AG04449 (cell line): ENCODE data around the gene GLDN.

Experiments
- CTCF ChIA-PET: fragments of 350-600 bp; formaldehyde crosslinking; extraction: SDS; loops from one replicate; lab custom pipeline; 2021; ENCODE audit warnings: antibody characterized with exemption; lab: Yijun Ruan, JAX
- POLR2A ChIA-PET: fragments of 400-600, 350-600 bp; formaldehyde crosslinking; extraction: SDS; loops from one replicate; lab custom pipeline; 2020; ENCODE audit warnings: antibody characterized with exemption, inconsistent platforms; lab: Yijun Ruan, JAX
- DNase-seq: peaks from one replicate; pipeline ENCODE4 v3.0.0-alpha.2; 2010; ENCODE audit warnings: low read depth, low spot score
- H3K4me3 ChIP-seq: 2 replicates; pipeline ENCODE4 v1.5.1; 2011; ENCODE audit warnings: low read depth, mild to moderate bottlenecking, control low read depth, low read length
- TF ChIP-seq, protein P1 (sequence below): IDR thresholded peaks from one replicate; pipeline ENCODE4 v1.5.1; 2011; ENCODE audit warnings: mild to moderate bottlenecking, moderate library complexity, low read length, control low read depth, inconsistent platforms; ENCODE audit not compliant: insufficient read depth; ENCODE audit errors: missing control alignments

GLDN gene

DNA sequence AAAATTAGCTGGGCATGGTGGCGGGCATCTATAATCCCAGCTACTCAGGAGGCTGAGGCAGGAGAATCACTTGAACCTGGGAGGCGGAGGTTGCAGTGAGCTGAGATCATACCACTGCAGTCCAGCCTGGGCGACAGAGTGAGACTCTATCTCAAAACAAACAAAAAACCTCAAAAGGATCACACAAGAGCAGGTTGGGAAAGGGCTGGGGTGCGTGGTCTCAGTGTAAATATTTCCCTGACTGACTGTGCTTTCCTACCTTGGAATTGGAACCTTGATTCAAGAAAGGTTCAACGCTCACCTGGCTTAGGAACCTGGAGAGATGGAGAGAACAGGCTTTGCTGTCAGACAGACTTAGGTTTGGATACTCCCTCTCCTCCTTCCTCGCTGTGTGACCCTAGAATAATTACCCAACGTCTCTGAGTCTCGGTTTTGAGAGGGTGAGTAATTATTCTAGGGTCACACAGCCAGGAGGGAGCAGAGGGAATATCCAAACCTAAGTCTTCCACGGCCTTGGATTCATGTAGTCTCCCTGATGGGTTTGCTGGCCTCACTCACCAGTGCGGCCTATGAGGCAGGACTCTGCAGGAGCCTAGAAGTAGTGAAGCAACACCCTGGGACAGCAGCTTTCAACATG, 27.7 kb upstream of the GLDN start:
- ChIA-PET CTCF (interaction anchor here (1.4 kb wide), 1 partner anchor 151 kb away, joined by 3 read pairs; no protein-coding TSS in a partner anchor), POLR2A (no interaction called here)
- TF ChIP-seq, protein P1, sequence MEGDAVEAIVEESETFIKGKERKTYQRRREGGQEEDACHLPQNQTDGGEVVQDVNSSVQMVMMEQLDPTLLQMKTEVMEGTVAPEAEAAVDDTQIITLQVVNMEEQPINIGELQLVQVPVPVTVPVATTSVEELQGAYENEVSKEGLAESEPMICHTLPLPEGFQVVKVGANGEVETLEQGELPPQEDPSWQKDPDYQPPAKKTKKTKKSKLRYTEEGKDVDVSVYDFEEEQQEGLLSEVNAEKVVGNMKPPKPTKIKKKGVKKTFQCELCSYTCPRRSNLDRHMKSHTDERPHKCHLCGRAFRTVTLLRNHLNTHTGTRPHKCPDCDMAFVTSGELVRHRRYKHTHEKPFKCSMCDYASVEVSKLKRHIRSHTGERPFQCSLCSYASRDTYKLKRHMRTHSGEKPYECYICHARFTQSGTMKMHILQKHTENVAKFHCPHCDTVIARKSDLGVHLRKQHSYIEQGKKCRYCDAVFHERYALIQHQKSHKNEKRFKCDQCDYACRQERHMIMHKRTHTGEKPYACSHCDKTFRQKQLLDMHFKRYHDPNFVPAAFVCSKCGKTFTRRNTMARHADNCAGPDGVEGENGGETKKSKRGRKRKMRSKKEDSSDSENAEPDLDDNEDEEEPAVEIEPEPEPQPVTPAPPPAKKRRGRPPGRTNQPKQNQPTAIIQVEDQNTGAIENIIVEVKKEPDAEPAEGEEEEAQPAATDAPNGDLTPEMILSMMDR = no peak
- H3K4me3 ChIP-seq = no peak overlapping the region
- no peak for DNase-seq

DNA sequence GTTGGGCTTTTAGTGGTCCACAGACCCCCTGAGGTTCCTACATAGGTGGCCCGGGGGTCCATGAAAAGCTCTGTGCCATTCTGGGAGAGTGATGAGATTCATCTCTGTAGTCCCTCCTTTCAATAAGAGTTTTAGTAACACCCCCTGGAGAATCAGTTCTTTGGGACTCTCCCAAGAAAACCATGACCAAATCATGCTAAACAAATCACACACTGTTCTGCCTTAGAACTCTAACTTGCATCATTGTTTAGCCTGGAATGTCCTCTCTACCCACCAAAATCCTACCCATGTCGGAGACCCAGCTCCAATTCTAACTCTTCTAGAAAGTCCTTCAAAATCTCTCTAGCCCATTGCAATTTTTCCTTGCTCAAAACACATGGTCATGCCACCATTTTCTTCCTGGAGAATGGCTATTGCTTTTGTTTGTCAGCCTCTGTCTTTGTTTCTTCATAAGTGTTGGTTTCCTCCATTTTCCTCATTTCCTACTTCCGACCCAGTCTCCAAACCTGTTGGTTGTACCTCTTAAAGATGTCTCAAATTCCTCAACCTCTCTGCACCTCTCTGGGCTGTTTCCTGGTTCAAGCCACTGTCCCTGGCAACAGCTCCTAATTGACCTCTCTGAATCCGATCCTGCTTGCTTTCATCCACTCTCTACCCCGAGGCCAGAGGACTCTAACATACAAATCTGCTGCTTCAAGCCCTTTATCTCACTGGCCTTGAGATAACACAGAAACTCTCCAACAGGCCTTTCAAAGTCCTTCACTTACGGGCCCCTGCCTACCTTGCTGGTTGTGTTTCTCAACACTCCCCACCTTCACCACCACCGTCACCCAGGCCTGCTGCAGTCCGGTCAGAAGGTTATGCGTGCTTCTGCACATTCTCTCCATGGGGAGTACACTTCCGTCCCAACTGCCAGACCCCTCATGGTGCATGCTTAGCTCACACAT, 26.8 kb upstream of the GLDN start:
- TF ChIP-seq, protein P1 = no peak
- ChIA-PET CTCF (interaction anchor here (1.4 kb wide), 1 partner anchor 151 kb away, joined by 3 read pairs; no protein-coding TSS in a partner anchor), POLR2A (no interaction called here)
- no peak for DNase-seq
- H3K4me3 ChIP-seq = no peak overlapping the region

DNA sequence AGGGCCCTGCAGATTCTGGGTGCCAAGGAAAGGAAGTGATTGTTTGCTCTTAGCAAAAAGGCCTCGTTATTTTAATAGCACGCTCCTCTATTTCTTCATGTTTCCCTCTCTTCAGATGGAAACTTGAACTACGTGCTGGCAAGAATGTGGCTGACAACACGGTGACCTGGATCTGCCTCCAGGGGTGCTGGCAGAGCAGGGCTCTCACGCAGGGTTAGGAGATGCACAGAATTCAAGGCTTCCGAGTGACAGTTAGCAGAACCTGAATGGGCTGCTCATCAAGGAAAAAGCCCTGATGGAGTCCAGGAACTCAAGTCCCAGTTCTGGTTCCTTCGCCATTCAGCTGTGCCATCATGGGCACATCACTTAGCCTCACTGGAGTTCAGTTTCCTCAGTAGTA, 25.7 kb upstream of the GLDN start:
- TF ChIP-seq, protein P1 = no peak
- ChIA-PET CTCF (no interaction called here), POLR2A (no interaction called here)
- no peak for DNase-seq
- no peak overlapping the region for H3K4me3 ChIP-seq

DNA sequence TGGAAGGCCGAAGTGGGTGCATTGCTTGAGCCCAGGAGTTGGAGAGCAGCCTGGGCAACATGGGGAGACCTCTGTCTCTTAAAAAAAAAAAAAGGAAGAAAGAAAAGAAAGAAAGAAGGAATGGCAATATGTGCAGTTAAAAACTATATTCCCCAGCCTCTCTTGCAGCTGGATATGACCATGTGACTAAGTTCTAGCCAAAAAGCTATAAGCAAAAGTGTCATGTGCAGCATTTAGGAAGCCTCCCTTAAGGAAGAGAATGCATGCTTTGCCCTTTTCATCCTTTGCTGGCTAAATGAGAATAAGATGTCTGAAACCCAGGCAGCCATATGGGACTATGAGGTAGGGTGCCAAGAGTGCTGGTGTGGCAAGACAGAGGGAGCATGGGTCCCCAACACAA, 24.8 kb upstream of the GLDN start:
- no peak overlapping the region for H3K4me3 ChIP-seq
- TF ChIP-seq, protein P1 = no peak
- ChIA-PET CTCF (no interaction called here), POLR2A (no interaction called here)
- DNase-seq = no peak

DNA sequence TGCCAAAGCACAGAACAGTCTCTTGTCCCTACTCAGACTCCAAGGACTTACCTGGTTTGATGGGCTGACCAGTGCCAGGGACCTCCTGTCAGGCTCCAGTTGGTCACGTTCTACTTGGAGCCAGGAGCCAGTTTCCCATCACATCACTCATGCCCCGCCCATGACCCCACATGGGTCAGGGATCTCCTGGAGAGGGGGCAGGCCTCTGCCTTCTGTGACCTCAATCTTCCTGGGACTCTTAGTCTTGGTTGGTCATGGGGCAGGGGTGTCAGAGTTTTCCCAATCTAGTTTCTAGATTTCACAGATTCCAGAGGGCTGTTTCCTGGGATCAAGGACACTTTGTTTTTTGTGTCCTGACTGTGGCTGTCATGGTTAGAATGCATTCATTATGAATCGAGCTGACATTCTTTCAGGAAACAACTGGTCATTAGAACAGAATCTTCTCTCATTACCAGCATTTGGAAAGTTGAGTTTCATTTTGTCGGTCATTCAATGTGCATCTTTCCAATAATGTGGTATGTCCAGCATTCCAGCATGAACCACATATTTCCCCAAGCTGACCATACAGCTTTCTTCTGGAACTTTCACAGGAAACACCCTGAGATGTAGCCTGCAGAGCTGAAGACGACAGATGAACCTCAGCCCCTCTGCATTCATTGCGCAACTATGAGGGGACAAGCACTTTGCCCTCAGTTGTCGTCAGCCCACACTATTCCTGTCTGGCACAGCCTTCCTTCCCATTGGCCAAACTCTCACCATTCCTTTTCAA, 22.9 kb upstream of the GLDN start:
- DNase-seq = no peak
- CTCF ChIA-PET = interaction anchor here (1.0 kb wide), 1 partner anchor 62 kb away, joined by 3 read pairs; no protein-coding TSS in a partner anchor
- TF ChIP-seq, protein P1 = no peak
- H3K4me3 ChIP-seq = no peak overlapping the region
- POLR2A ChIA-PET = no interaction called here
